Suprapubic skin (tissue), 4 donors: ENCODE measurements around the gene TRIM22. TPM values are rescaled to one million over a fixed set of nuclear protein-coding genes. Genes with fewer than 3 reads are reported as not detected.

ENCODE experiments used
- DNase-seq, 2 donors: peaks; one replicate each; pipeline ENCODE4 v3.0.0-alpha.2; 2019; ENCODE audit warnings: low spot score in 2 of 2
- H3K27ac ChIP-seq: fragments of 200-600 bp; sonication (generic); one replicate; pipeline ENCODE4 v1.5.1; 2019
- H3K27me3 ChIP-seq: fragments of 200-600 bp; sonication (generic); one replicate; pipeline ENCODE4 v1.5.1; 2019
- H3K36me3 ChIP-seq: fragments of 200-600 bp; sonication (generic); one replicate; pipeline ENCODE4 v1.5.1; 2019
- H3K4me1 ChIP-seq: fragments of 200-600 bp; sonication (generic); one replicate; pipeline ENCODE4 v1.5.1; 2019
- H3K4me3 ChIP-seq: fragments of 200-600 bp; sonication (generic); one replicate; pipeline ENCODE4 v1.5.1; 2019; ENCODE audit warnings: mild to moderate bottlenecking
- H3K9me3 ChIP-seq: fragments of 200-600 bp; sonication (generic); one replicate; pipeline ENCODE4 v1.5.1; 2019
- EP300 ChIP-seq: sonication (generic); formaldehyde crosslinking; IDR thresholded peaks from one replicate; pipeline ENCODE4 v1.6.1; 2017; ENCODE audit warnings: antibody characterized with exemption
- POLR2A ChIP-seq, 2 donors: fragments of 450-650 bp; IDR thresholded peaks; one replicate each; pipeline ENCODE4 v1.6.1; 2017; ENCODE audit warnings: antibody characterized with exemption in 2 of 2, mild to moderate bottlenecking in 2 of 2, moderate library complexity in 2 of 2
- POLR2AphosphoS5 ChIP-seq, 3 donors: sonication (generic); formaldehyde crosslinking; IDR thresholded peaks; one replicate each; pipeline ENCODE4 v1.6.1; 2017; ENCODE audit warnings: antibody characterized with exemption in 3 of 3
- WGBS: methylation state at CpG from one replicate; pipeline ENCODE4 v1.1.5; 2018; 5-methylcytosine and 5-hydroxymethylcytosine counted together
- total RNA-seq, 4 donors: library from RNA; depleted of rRNA; stranded (reverse); fragments of >200 nt; gene quantifications; one replicate each; pipeline ENCODE4 v1.1.0, GENCODE V29; 2016
- TF ChIP-seq, protein P1 (sequence below), 2 donors: fragments of 200-600 bp in 1 of 2; fragments of 450-650 bp in 1 of 2; sonication (generic) in 1 of 2; IDR thresholded peaks; one replicate each; pipeline ENCODE4 v1.5.1; 2016 to 2019; ENCODE audit warnings: antibody characterized with exemption in 2 of 2, mild to moderate bottlenecking in 1 of 2, moderate library complexity in 1 of 2

Gene TRIM22
- total RNA-seq, 4 donors from 2014 or later, result 8.5 to 20.3 (median 13.6) TPM

DNA sequence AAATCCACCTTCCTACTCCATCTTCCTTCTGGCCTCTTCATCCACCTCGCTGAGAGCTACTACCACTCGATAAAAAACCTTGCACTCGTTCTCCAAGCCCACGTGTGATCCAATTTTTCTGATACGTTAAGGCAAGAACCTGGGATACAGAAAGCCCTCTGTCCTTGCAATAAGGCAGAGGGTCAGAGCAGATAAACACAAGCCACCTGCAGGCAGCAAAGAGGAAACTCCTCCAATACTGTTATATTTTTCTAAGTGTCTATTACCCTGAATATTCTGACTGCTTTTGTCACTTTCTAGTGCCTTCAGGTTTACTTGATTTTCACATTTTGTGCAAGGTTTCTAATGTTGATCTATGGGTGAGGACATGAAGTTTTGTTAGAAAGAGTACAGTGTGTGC is 31.3 kb upstream of the TRIM22 start:
- H3K27ac ChIP-seq, result no peak overlapping the region
- H3K4me1 ChIP-seq, result no peaks in the 10 kb centered on the region
- no peaks in the 10 kb centered on the region for H3K9me3 ChIP-seq
- WGBS, result 93% methylated on average over 5 of the region's 5 CpGs
- no peak overlapping the region for H3K4me3 ChIP-seq
- H3K36me3 ChIP-seq, result peaks cover 3% of the 10 kb centered on the region
- no peaks in the 10 kb centered on the region for H3K27me3 ChIP-seq
- DNase-seq, result no peak
- TF ChIP-seq, protein P1, sequence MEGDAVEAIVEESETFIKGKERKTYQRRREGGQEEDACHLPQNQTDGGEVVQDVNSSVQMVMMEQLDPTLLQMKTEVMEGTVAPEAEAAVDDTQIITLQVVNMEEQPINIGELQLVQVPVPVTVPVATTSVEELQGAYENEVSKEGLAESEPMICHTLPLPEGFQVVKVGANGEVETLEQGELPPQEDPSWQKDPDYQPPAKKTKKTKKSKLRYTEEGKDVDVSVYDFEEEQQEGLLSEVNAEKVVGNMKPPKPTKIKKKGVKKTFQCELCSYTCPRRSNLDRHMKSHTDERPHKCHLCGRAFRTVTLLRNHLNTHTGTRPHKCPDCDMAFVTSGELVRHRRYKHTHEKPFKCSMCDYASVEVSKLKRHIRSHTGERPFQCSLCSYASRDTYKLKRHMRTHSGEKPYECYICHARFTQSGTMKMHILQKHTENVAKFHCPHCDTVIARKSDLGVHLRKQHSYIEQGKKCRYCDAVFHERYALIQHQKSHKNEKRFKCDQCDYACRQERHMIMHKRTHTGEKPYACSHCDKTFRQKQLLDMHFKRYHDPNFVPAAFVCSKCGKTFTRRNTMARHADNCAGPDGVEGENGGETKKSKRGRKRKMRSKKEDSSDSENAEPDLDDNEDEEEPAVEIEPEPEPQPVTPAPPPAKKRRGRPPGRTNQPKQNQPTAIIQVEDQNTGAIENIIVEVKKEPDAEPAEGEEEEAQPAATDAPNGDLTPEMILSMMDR (IDR thresholded peaks at IDR 0.05), result no peak
- TF ChIP-seq POLR2AphosphoS5 (IDR thresholded peaks at IDR 0.05) (no peak), EP300 (no peak), POLR2A (IDR thresholded peaks at IDR 0.05) (no peak)

DNA sequence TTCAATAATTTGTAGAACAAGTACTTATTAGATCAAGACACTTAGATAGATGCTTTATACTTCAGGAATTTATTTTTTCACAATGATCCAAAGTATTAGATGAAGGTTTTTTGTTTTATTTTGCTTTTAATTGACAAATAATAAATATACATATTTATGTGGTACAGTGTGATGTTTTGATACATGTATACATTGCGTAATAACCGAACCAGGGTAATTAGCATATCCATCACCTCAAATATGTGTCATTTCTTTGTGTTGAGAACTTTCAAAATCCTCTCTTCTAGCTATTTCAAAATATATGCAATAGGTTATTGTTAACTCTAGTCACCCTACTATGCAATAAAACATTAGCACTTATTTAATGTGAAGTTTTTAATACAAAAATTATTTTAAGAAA is 26.1 kb upstream of the TRIM22 start:
- 89% methylated on average over 2 of the region's 2 CpGs for WGBS
- no peak for DNase-seq
- Histone ChIP-seq H3K27me3 (no peaks in the 10 kb centered on the region), H3K4me3 (no peak overlapping the region), H3K36me3 (peaks cover 44% of the 10 kb centered on the region), H3K27ac (no peak overlapping the region), H3K4me1 (no peaks in the 10 kb centered on the region), H3K9me3 (no peaks in the 10 kb centered on the region)
- TF ChIP-seq POLR2AphosphoS5 (IDR thresholded peaks at IDR 0.05), result no peak
- no peak for TF ChIP-seq POLR2A (IDR thresholded peaks at IDR 0.05)
- TF ChIP-seq EP300, result no peak
- TF ChIP-seq, protein P1 (IDR thresholded peaks at IDR 0.05), result no peak

DNA sequence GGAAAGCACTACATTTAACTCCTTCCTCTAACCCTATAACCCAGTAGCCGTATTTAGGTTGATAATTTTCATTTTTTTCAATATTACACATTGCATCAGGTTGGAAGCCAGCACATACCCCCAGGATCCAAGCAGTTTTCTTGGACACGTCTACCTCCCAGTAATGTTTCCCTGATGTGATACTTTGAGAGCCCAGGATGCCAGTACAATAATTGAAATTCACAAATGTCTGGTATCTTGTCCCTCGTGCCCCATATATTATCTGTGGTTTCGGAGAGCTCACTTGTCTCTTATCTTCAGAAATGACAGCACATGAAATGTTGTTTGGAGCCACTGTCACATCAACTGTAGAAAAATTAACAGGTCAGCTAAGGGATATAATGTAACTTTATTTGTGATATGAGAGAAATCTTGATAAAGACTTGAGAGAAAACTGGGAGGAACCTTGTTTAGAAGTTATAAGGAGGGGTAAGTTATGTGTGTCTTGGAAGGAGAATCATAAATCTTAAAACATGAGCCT is 24.5 kb upstream of the TRIM22 start:
- no peak overlapping the region for H3K27ac ChIP-seq
- H3K36me3 ChIP-seq, result peaks cover 53% of the 10 kb centered on the region
- no peak for TF ChIP-seq EP300
- no peak for TF ChIP-seq POLR2AphosphoS5 (IDR thresholded peaks at IDR 0.05)
- TF ChIP-seq POLR2A (IDR thresholded peaks at IDR 0.05), result no peak
- no peaks in the 10 kb centered on the region for H3K4me1 ChIP-seq
- H3K27me3 ChIP-seq, result no peaks in the 10 kb centered on the region
- no peak for DNase-seq
- H3K4me3 ChIP-seq, result no peak overlapping the region
- no peaks in the 10 kb centered on the region for H3K9me3 ChIP-seq
- 90% methylated on average over 4 of the region's 4 CpGs for WGBS

DNA sequence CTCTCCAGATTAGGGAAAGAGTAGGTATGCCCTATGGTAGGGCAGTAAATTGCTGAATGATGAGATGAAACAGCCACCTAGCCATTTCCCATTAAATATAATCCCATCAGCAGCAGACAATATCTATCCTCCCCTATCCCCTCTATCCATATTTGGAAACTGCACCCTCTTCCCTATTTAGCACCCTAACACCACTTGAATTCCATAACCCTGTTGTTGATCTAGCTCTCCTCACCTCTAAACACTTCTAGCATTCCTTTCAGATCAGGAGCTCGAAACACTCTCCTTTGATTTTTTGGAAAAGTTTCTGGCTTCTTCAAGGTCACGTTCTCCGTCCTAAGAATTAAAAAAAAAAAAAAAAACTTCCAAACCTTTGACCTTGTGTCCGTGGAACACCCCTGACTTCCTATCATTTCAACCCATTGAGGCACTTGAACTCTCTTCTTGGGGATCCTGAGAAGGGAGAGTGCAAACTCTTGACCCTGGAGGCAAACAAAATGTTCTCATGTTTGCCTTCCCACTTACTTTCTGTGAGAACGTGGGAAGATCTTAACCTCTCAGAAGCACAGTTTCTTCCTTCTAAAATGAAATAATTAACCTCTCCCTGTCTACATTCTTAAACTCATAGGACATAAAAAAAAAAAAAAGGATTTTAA is 23.7 kb upstream of the TRIM22 start:
- no peaks in the 10 kb centered on the region for H3K9me3 ChIP-seq
- H3K27ac ChIP-seq, result no peak overlapping the region
- TF ChIP-seq POLR2AphosphoS5 (IDR thresholded peaks at IDR 0.05) (no peak), EP300 (no peak), POLR2A (IDR thresholded peaks at IDR 0.05) (no peak)
- TF ChIP-seq, protein P1 (IDR thresholded peaks at IDR 0.05), result no peak
- no peaks in the 10 kb centered on the region for H3K4me1 ChIP-seq
- H3K27me3 ChIP-seq, result no peaks in the 10 kb centered on the region
- WGBS, result 87% methylated on average over 5 of the region's 5 CpGs
- H3K36me3 ChIP-seq, result peaks cover 53% of the 10 kb centered on the region
- no peak for DNase-seq
- no peak overlapping the region for H3K4me3 ChIP-seq

DNA sequence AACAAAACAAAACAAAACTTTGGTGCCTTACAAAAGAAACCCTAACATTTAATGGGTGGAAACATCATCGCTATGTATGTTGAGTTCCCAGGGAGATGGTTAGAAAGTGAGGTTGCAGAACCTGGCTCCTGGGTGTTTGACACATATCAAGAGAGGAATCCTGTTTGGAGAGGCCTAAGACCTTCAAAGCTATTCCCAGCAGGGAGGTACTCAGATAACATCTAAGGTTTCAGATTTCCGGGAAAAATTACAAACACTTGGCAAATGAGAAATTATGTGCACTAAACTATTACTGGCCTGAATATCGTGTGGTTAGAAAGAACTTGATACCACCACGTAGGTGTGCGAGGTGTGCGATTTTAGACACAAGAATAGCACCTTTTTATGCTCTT is 23.2 kb upstream of the TRIM22 start:
- no peak overlapping the region for H3K27ac ChIP-seq

More for the DNA sequence above, 23.2 kb upstream of the TRIM22 start:
- 75% methylated on average over 6 of the region's 6 CpGs for WGBS
- no peak for TF ChIP-seq POLR2A (IDR thresholded peaks at IDR 0.05)
- TF ChIP-seq POLR2AphosphoS5 (IDR thresholded peaks at IDR 0.05), result no peak
- TF ChIP-seq EP300, result no peak
- TF ChIP-seq, protein P1 (IDR thresholded peaks at IDR 0.05), result no peak
- H3K9me3 ChIP-seq, result no peaks in the 10 kb centered on the region
- peaks cover 53% of the 10 kb centered on the region for H3K36me3 ChIP-seq
- H3K4me1 ChIP-seq, result no peaks in the 10 kb centered on the region
- no peaks in the 10 kb centered on the region for H3K27me3 ChIP-seq
- H3K4me3 ChIP-seq, result no peak overlapping the region
- no peak for DNase-seq
